Karpas-422 (cell line): ENCODE results near the gene PTPRD. TPM values are rescaled to one million over a fixed set of nuclear protein-coding genes. Genes with fewer than 3 reads are reported as not detected.
A peak's percentile ranks its signal among the peaks of the same experiment; 100 is the strongest.

Experiments used
- DNase-seq: peaks from one replicate; pipeline ENCODE4 v3.0.0-alpha.2; 2015
- H2AFZ ChIP-seq: fragments of 200-600 bp; sonication (generic); 2 replicates; pipeline ENCODE4 v1.6.1; 2014; ENCODE audit warnings: antibody characterized with exemption, low read length, mixed read lengths
- H3K27ac ChIP-seq: fragments of 200-600 bp; sonication (generic); 2 replicates; pipeline ENCODE4 v1.5.1; 2014; ENCODE audit warnings: mild to moderate bottlenecking, low read length, moderate library complexity
- H3K27me3 ChIP-seq: fragments of 200-600 bp; sonication (generic); 2 replicates; pipeline ENCODE4 v1.6.1; 2014; ENCODE audit warnings: low read length, mixed read lengths
- H3K36me3 ChIP-seq: fragments of 200-600 bp; sonication (generic); 2 replicates; pipeline ENCODE4 v1.6.1; 2014; ENCODE audit warnings: low read length, mixed read lengths; ENCODE audit not compliant: insufficient read depth
- H3K4me1 ChIP-seq: fragments of 200-600 bp; sonication (generic); 2 replicates; pipeline ENCODE4 v1.6.1; 2014; ENCODE audit warnings: mild to moderate bottlenecking, low read length, mixed read lengths
- H3K4me2 ChIP-seq: fragments of 200-600 bp; sonication (generic); 2 replicates; pipeline ENCODE4 v1.6.1; 2014; ENCODE audit warnings: low read length, low read depth, mild to moderate bottlenecking; ENCODE audit not compliant: poor library complexity, severe bottlenecking
- H3K4me3 ChIP-seq: fragments of 200-600 bp; sonication (generic); 2 replicates; pipeline ENCODE4 v1.5.1; 2014; ENCODE audit warnings: mild to moderate bottlenecking, antibody characterized with exemption, low read length, mixed read lengths
- H3K79me2 ChIP-seq: fragments of 200-600 bp; sonication (generic); 2 replicates; pipeline ENCODE4 v1.6.1; 2014; ENCODE audit warnings: mild to moderate bottlenecking, low read length, mixed read lengths
- H3K9ac ChIP-seq: fragments of 200-600 bp; sonication (generic); 2 replicates; pipeline ENCODE4 v1.6.0; 2014; ENCODE audit warnings: low read length
- H3K9me2 ChIP-seq: fragments of 200-600 bp; sonication (generic), shearing (Covaris generic); replicated peaks from 2 replicates; pipeline ENCODE4 v1.6.0; 2014; ENCODE audit warnings: mild to moderate bottlenecking, low read length, moderate library complexity; ENCODE audit not compliant: insufficient read depth
- H3K9me3 ChIP-seq: fragments of 300-700, 200-600 bp; sonication (generic); 2 replicates; pipeline ENCODE4 v1.6.1; 2014; ENCODE audit warnings: low read length, mixed read lengths
- H4K20me1 ChIP-seq: fragments of 200-600 bp; sonication (generic); 2 replicates; pipeline ENCODE4 v1.6.1; 2014; ENCODE audit warnings: mild to moderate bottlenecking, antibody characterized with exemption, low read length, low read depth; ENCODE audit not compliant: insufficient read depth
- total RNA-seq: library from RNA; depleted of rRNA; stranded (reverse); fragments of >200 nt; shearing (Covaris generic); gene quantifications from 2 replicates; pipeline ENCODE4 v1.2.3, GENCODE V29; 2014; ENCODE audit warnings: low replicate concordance

The PTPRD gene
- total RNA-seq, 1 experiment from 2014 or later = 0.63 TPM

GRCh38 chr9:10212702-10213101 lies 400.1 kb downstream of the PTPRD start:
- Histone ChIP-seq H3K9ac (no peak overlapping the region), H3K4me2 (no peak overlapping the region), H3K4me3 (no peak overlapping the region), H3K4me1 (no peaks in the 10 kb centered on the region), H3K9me2 (no peaks in the 10 kb centered on the region), H2AFZ (no peak overlapping the region), H4K20me1 (no peaks in the 10 kb centered on the region), H3K79me2 (no peaks in the 10 kb centered on the region), H3K36me3 (no peaks in the 10 kb centered on the region), H3K27ac (no peak overlapping the region), H3K9me3 (peaks cover 22% of the 10 kb centered on the region), H3K27me3 (no peaks in the 10 kb centered on the region)
- no peak for DNase-seq

- no peak for DNase-seq
- peaks cover 17% of the 10 kb centered on the region for H3K9me3 ChIP-seq
- no peaks in the 10 kb centered on the region for H3K79me2 ChIP-seq
- H3K9ac ChIP-seq = no peak overlapping the region
- no peaks in the 10 kb centered on the region for H4K20me1 ChIP-seq
- H3K4me3 ChIP-seq = 0 out of 2 replicates have a peak overlapping the region, but pooled peaks have one; percentile 20
- no peaks in the 10 kb centered on the region for H3K27me3 ChIP-seq
- H3K36me3 ChIP-seq = no peaks in the 10 kb centered on the region
- peak overlapping the region; percentile 43 for H3K4me2 ChIP-seq
- H3K4me1 ChIP-seq = no peaks in the 10 kb centered on the region
- no peak overlapping the region for H2AFZ ChIP-seq
- no peaks in the 10 kb centered on the region for H3K9me2 ChIP-seq
- no peak overlapping the region for H3K27ac ChIP-seq
Observed at GRCh38 chr9:10208691-10209069, 404.1 kb downstream of the PTPRD start.

GRCh38 chr9:10204276-10204675 lies 408.5 kb downstream of the PTPRD start:
- Histone ChIP-seq H3K27me3 (no peaks in the 10 kb centered on the region), H2AFZ (no peak overlapping the region), H3K4me3 (no peak overlapping the region), H3K9me3 (peaks cover 35% of the 10 kb centered on the region), H3K79me2 (no peaks in the 10 kb centered on the region), H3K9ac (no peak overlapping the region), H3K9me2 (no peaks in the 10 kb centered on the region), H3K27ac (no peak overlapping the region), H3K4me1 (no peaks in the 10 kb centered on the region), H3K36me3 (no peaks in the 10 kb centered on the region), H3K4me2 (no peak overlapping the region), H4K20me1 (no peaks in the 10 kb centered on the region)
- no peak for DNase-seq

- Histone ChIP-seq H3K9ac (no peak overlapping the region), H4K20me1 (no peaks in the 10 kb centered on the region), H3K9me2 (no peaks in the 10 kb centered on the region)
Observed at GRCh38 chr9:10173561-10173960, 439.2 kb downstream of the PTPRD start.

GRCh38 chr9:10172476-10172875 lies 440.3 kb downstream of the PTPRD start:
- Histone ChIP-seq H3K27me3 (no peaks in the 10 kb centered on the region), H3K36me3 (no peaks in the 10 kb centered on the region), H4K20me1 (no peaks in the 10 kb centered on the region), H3K4me3 (no peak overlapping the region), H3K79me2 (no peaks in the 10 kb centered on the region), H2AFZ (no peak overlapping the region), H3K9me3 (peaks cover 25% of the 10 kb centered on the region), H3K4me2 (no peak overlapping the region), H3K4me1 (no peaks in the 10 kb centered on the region), H3K27ac (no peak overlapping the region), H3K9ac (no peak overlapping the region), H3K9me2 (no peaks in the 10 kb centered on the region)
- DNase-seq = no peak

More at GRCh38 chr9:10173561-10173960, 439.2 kb downstream of the PTPRD start:
- no peak overlapping the region for H3K4me3 ChIP-seq
- H2AFZ ChIP-seq = no peak overlapping the region
- no peaks in the 10 kb centered on the region for H3K36me3 ChIP-seq
- H3K27ac ChIP-seq = no peak overlapping the region
- DNase-seq = no peak
- H3K9me3 ChIP-seq = peaks cover 28% of the 10 kb centered on the region
- no peaks in the 10 kb centered on the region for H3K4me1 ChIP-seq
- no peak overlapping the region for H3K4me2 ChIP-seq
- no peaks in the 10 kb centered on the region for H3K79me2 ChIP-seq
- H3K27me3 ChIP-seq = no peaks in the 10 kb centered on the region

- Histone ChIP-seq H3K9me3 (peaks cover 34% of the 10 kb centered on the region), H4K20me1 (no peaks in the 10 kb centered on the region), H3K79me2 (no peaks in the 10 kb centered on the region), H2AFZ (no peak overlapping the region), H3K9me2 (no peaks in the 10 kb centered on the region), H3K9ac (no peak overlapping the region), H3K27ac (no peak overlapping the region), H3K27me3 (no peaks in the 10 kb centered on the region), H3K4me3 (no peak overlapping the region), H3K4me1 (no peaks in the 10 kb centered on the region), H3K4me2 (no peak overlapping the region), H3K36me3 (no peaks in the 10 kb centered on the region)
- no peak for DNase-seq
Observed at GRCh38 chr9:10168241-10168640, 444.6 kb downstream of the PTPRD start.

- Histone ChIP-seq H3K9me3 (peaks cover 14% of the 10 kb centered on the region), H3K4me3 (no peak overlapping the region), H2AFZ (no peak overlapping the region), H3K9me2 (no peaks in the 10 kb centered on the region), H3K27me3 (no peaks in the 10 kb centered on the region), H3K9ac (no peak overlapping the region), H3K27ac (no peak overlapping the region), H3K79me2 (no peaks in the 10 kb centered on the region), H3K4me2 (no peak overlapping the region), H3K4me1 (no peaks in the 10 kb centered on the region), H3K36me3 (no peaks in the 10 kb centered on the region), H4K20me1 (no peaks in the 10 kb centered on the region)
- DNase-seq = no peak
Observed at GRCh38 chr9:10148796-10149195, 464.0 kb downstream of the PTPRD start.

GRCh38 chr9:10146517-10147331 lies 466.1 kb downstream of the PTPRD start:
- Histone ChIP-seq H3K36me3 (no peaks in the 10 kb centered on the region), H3K9me3 (peaks cover 7% of the 10 kb centered on the region), H3K4me3 (no peak overlapping the region), H3K27me3 (no peaks in the 10 kb centered on the region), H3K4me1 (no peaks in the 10 kb centered on the region), H4K20me1 (no peaks in the 10 kb centered on the region), H3K9me2 (no peaks in the 10 kb centered on the region), H3K9ac (no peak overlapping the region), H2AFZ (no peak overlapping the region), H3K79me2 (no peaks in the 10 kb centered on the region), H3K4me2 (no peak overlapping the region), H3K27ac (no peak overlapping the region)
- DNase-seq = no peak
